ENCODE data around the gene PSME2.

GRCh38 chr14:24144451-24144850, 2.0 kb downstream of the PSME2 start:
- TF ChIP-seq EZH2 (IDR thresholded peaks at IDR 0.05; ENCODE audit: low read depth) = no peak
- TF ChIP-seq, protein P1, sequence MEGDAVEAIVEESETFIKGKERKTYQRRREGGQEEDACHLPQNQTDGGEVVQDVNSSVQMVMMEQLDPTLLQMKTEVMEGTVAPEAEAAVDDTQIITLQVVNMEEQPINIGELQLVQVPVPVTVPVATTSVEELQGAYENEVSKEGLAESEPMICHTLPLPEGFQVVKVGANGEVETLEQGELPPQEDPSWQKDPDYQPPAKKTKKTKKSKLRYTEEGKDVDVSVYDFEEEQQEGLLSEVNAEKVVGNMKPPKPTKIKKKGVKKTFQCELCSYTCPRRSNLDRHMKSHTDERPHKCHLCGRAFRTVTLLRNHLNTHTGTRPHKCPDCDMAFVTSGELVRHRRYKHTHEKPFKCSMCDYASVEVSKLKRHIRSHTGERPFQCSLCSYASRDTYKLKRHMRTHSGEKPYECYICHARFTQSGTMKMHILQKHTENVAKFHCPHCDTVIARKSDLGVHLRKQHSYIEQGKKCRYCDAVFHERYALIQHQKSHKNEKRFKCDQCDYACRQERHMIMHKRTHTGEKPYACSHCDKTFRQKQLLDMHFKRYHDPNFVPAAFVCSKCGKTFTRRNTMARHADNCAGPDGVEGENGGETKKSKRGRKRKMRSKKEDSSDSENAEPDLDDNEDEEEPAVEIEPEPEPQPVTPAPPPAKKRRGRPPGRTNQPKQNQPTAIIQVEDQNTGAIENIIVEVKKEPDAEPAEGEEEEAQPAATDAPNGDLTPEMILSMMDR (conservative IDR thresholded peaks at IDR 0.05) = no peak
